Measurements from ENCODE around the gene ZNF709. TPM values are rescaled to one million over a fixed set of nuclear protein-coding genes. Genes with fewer than 3 reads are reported as not detected.

ZNF709 gene
- total RNA-seq, result 10 to 100 TPM in 1 of 4 donors, 1 to 10 TPM in 3; 5.0 to 20.8 (median 6.9) TPM

GRCh38 chr19:12484371-12485051 is at the start of gene ZNF709:
Gene ZNF709 (minus strand): TSS chr19:12484816. CDS start chr19:12484657, 159 bp downstream.
- H3K9me3 ChIP-seq, result no peaks in the 10 kb centered on the region
- intact Hi-C loops (cut with DNase I; ENCODE audit: low total_unique reads), result no loop called here
- no peaks in the 10 kb centered on the region for H3K36me3 ChIP-seq
- TF ChIP-seq POLR2A (IDR thresholded peaks at IDR 0.05) (peak; percentile 42 to 66), CTCF (IDR thresholded peaks at IDR 0.05) (no peak)
- H3K27me3 ChIP-seq, result no peaks in the 10 kb centered on the region
- peak; percentile 90 to 93 for DNase-seq
- peak within 1 kb of the TSS; percentile 63 to 81 for H3K4me3 ChIP-seq
- H3K27ac ChIP-seq, result peak within 1 kb of the TSS; percentile 68 to 72
- no peaks in the 10 kb centered on the region for H3K4me1 ChIP-seq

- peaks cover 5 to 7% of the 10 kb centered on the region in 2 donors for H3K36me3 ChIP-seq
- H3K4me3 ChIP-seq, result no peak overlapping the region
Observed at GRCh38 chr19:12527034-12527836, 42.6 kb upstream of the ZNF709 start.

GRCh38 chr19:12526542-12526941 is 41.9 kb upstream of the ZNF709 start:
- no peaks in the 10 kb centered on the region for H3K4me1 ChIP-seq
- H3K27ac ChIP-seq, result no peak overlapping the region
- peaks cover 5 to 7% of the 10 kb centered on the region in 2 donors for H3K36me3 ChIP-seq
- H3K4me3 ChIP-seq, result no peak overlapping the region
- no peak for TF ChIP-seq POLR2A (IDR thresholded peaks at IDR 0.05)
- no peak for DNase-seq
- H3K9me3 ChIP-seq, result peaks cover 0 to 92% of the 10 kb centered on the region in 2 donors
- intact Hi-C loops (cut with DNase I; ENCODE audit: low total_unique reads), result no loop called here
- no peaks in the 10 kb centered on the region for H3K27me3 ChIP-seq

More at GRCh38 chr19:12527034-12527836, 42.6 kb upstream of the ZNF709 start:
- peaks cover 0 to 90% of the 10 kb centered on the region in 2 donors for H3K9me3 ChIP-seq
- no peak for DNase-seq
- TF ChIP-seq POLR2A (IDR thresholded peaks at IDR 0.05), result no peak
- no peak for TF ChIP-seq CTCF (IDR thresholded peaks at IDR 0.05)
- H3K27me3 ChIP-seq, result no peaks in the 10 kb centered on the region
- intact Hi-C loops (cut with DNase I; ENCODE audit: low total_unique reads), result no loop called here
- H3K27ac ChIP-seq, result no peak overlapping the region
- no peaks in the 10 kb centered on the region for H3K4me1 ChIP-seq

- no peaks in the 10 kb centered on the region for H3K27me3 ChIP-seq
- no peak overlapping the region for H3K4me3 ChIP-seq
- H3K27ac ChIP-seq, result no peak overlapping the region
- H3K4me1 ChIP-seq, result no peaks in the 10 kb centered on the region
- no peak for TF ChIP-seq POLR2A (IDR thresholded peaks at IDR 0.05)
- TF ChIP-seq CTCF (IDR thresholded peaks at IDR 0.05), result no peak
- H3K36me3 ChIP-seq, result peaks cover 5 to 7% of the 10 kb centered on the region in 2 donors
- intact Hi-C loops (cut with DNase I; ENCODE audit: low total_unique reads), result no loop called here
- H3K9me3 ChIP-seq, result peaks cover 0 to 52% of the 10 kb centered on the region in 2 donors
- DNase-seq, result no peak
Observed at GRCh38 chr19:12521996-12522395, 37.4 kb upstream of the ZNF709 start.

- Histone ChIP-seq H3K36me3 (no peaks in the 10 kb centered on the region), H3K27me3 (no peaks in the 10 kb centered on the region), H3K27ac (no peak overlapping the region), H3K4me1 (no peaks in the 10 kb centered on the region), H3K9me3 (no peaks in the 10 kb centered on the region), H3K4me3 (no peak overlapping the region)
- TF ChIP-seq CTCF (IDR thresholded peaks at IDR 0.05), result no peak
- TF ChIP-seq POLR2A (IDR thresholded peaks at IDR 0.05), result no peak
- peak in 1 of 2 donors; percentile 18 for DNase-seq
- intact Hi-C loops (cut with DNase I; ENCODE audit: low total_unique reads), result no loop called here
Observed at GRCh38 chr19:12513531-12514061, 29.0 kb upstream of the ZNF709 start.
